Small intestine (tissue), 7 donors: Measurements from ENCODE around the gene ID1. TPM values are rescaled to one million over a fixed set of nuclear protein-coding genes. Genes with fewer than 3 reads are reported as not detected.
"Not testable (repeated sequence)": the region's sequence is repeated elsewhere in the genome, so short reads cannot be mapped to it uniquely, and the experiment has no call there.

ENCODE experiments used
- DNase-seq, 2 donors: peaks; one replicate each; pipeline versions ENCODE4 v3.0.0 to v3.0.0-alpha.2; 2013
- FAIRE-seq: peaks from 2 replicates; lab custom pipeline; 2012; peaks lifted over from hg19 to GRCh38; lab: Jason Lieb, UNC
- H3K27ac ChIP-seq, 3 donors: one replicate each; pipeline ENCODE4 v1.5.1; 2013; ENCODE audit warnings: low read length in 2 of 3, mild to moderate bottlenecking in 2 of 3, control low read depth in 1 of 3, inconsistent platforms in 1 of 3, low read depth in 1 of 3, moderate library complexity in 1 of 3
- H3K27me3 ChIP-seq, 3 donors: one replicate each; pipeline ENCODE4 v1.6.1; 2013; ENCODE audit warnings: low read length in 3 of 3, inconsistent platforms in 1 of 3; ENCODE audit not compliant: control insufficient read depth in 3 of 3, insufficient read depth in 3 of 3
- H3K36me3 ChIP-seq, 3 donors: one replicate each; pipeline ENCODE4 v1.6.1; 2013; ENCODE audit warnings: low read length in 3 of 3, inconsistent platforms in 1 of 3, low read depth in 1 of 3, mild to moderate bottlenecking in 1 of 3, moderate library complexity in 1 of 3; ENCODE audit not compliant: control insufficient read depth in 3 of 3, insufficient read depth in 2 of 3
- H3K4me1 ChIP-seq, 3 donors: one replicate each; pipeline ENCODE4 v1.6.1; 2013; ENCODE audit warnings: low read length in 2 of 3, inconsistent platforms in 1 of 3, low read depth in 1 of 3, mild to moderate bottlenecking in 1 of 3, moderate library complexity in 1 of 3; ENCODE audit not compliant: control insufficient read depth in 3 of 3, insufficient read depth in 2 of 3
- H3K4me3 ChIP-seq, 3 donors: one replicate each; pipeline ENCODE4 v1.5.1; 2013; ENCODE audit warnings: low read length in 3 of 3, control low read depth in 1 of 3, inconsistent platforms in 1 of 3, low read depth in 1 of 3, mild to moderate bottlenecking in 1 of 3, moderate library complexity in 1 of 3
- H3K9me3 ChIP-seq, 2 donors: one replicate each; pipeline ENCODE4 v1.6.1; 2013; ENCODE audit warnings: low read depth in 1 of 2, low read length in 1 of 2; ENCODE audit not compliant: control insufficient read depth in 2 of 2, insufficient read depth in 1 of 2
- WGBS, 3 donors: extraction: QIAGEN DNeasy Blood & Tissue Kit; methylation state at CpG; one replicate each; pipeline ENCODE4 v1.1.7; 2013; 5-methylcytosine and 5-hydroxymethylcytosine counted together
- polyA plus RNA-seq, 4 donors: library from polyadenylated mRNA; stranded (reverse) in 3 of 4; unstranded in 1 of 4; fragments of 200-250 nt in 3 of 4; fragments of 120-200 nt in 1 of 4; gene quantifications; one replicate each; pipeline versions ENCODE4 v1.2.1 to v1.2.3, GENCODE V29; 2013
- donor health status: healthy with polysubstance abuse.
- donor health status: control.
- donor health status: control.
- donor health status: Bipolar disorder and iron deficiency.
- donor health status: healthy.

ID1 gene
- polyA plus RNA-seq, 4 donors = 215 to 335 (median 277) TPM

DNA sequence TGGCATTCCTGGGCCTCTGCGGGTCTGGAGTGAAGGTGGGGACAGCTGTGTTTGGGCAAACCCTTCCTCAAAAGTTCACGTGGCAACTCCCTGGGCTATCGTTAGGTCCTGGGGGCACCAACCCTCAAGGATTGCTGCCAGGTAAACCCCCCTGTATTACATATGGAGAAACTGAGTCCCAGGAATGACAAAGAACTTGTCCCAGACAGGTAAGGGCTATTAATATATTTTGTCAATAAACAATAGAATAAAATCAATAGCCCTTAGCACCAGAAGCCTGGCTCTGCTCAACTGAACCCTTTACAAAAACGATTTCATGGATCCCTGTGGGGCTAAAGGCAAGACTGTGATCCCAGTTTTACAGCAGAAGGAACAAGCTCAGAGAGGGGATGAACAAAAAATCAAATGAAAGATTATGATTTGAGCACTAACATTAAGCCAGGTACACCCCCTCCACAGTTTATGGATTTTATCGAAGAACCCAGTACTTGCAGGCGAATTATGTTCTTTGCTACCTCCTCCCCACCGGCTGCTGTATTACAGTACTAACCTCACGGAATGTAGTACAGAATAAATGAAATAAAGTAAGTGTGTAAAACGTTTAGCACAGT, 2.7 kb downstream of the ID1 start:
- H3K36me3 ChIP-seq = peaks cover 0 to 15% (median 0%) of the 10 kb centered on the region in 3 donors
- H3K27me3 ChIP-seq = no peaks in the 10 kb centered on the region
- FAIRE-seq (no peak), DNase-seq (peak in 1 of 2 donors; percentile 58)
- peaks cover 0 to 61% (median 0%) of the 10 kb centered on the region in 3 donors for H3K4me1 ChIP-seq
- peak overlapping the region in 2 of 3 donors; percentile 92 to 97 for H3K4me3 ChIP-seq
- H3K9me3 ChIP-seq = no peaks in the 10 kb centered on the region
- H3K27ac ChIP-seq = peak overlapping the region; percentile 94 to 98 (median 96)
- 20 to 44% (median 34%) methylated on average over 9 of the region's 9 CpGs for WGBS, 3 donors

DNA sequence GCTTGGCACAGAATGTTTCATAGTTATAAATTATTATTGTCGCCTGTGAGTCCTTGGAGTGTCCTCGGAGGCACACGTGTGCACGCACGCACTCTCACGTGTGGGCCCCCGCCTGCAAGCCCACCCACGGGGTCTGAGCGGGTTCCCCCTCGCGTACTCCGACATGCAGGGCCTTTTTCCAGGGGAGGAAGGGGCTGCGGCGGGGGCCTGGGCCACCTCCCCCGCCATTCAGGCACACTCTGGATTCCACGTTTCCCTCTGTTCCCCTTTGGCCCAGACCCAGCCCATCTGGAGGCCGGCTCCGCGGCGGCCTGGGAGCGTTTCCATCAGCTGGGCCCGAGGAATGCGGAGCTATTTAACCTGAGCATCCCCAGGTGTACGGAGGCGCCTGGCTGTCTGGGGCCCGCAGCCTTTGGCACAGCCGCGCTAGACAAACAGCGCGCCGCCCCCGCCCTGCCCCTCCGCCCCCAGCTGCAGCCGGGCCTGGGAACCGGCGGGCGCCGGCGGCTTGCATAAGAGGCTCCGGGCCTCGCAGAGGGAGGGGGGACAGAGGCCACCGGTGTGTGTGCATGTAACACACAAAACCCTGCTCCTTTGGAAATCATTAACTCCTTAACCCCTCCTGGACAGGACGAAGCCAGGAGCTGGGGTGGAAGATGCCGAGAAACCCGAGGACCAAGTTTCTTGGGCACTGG, 3.3 kb downstream of the ID1 start:
- no peaks in the 10 kb centered on the region for H3K9me3 ChIP-seq
- peak overlapping the region in 2 of 3 donors; percentile 26 to 92 for H3K4me3 ChIP-seq
- DNase-seq (peak; percentile 95 to 98), FAIRE-seq (no peak)
- 3 to 15% (median 11%) methylated on average over 35 to 45 of the region's 45 CpGs for WGBS, 3 donors
- H3K27ac ChIP-seq = peak overlapping the region; percentile 96 to 98 (median 97)
- no peaks in the 10 kb centered on the region for H3K27me3 ChIP-seq
- peaks cover 0 to 55% (median 0%) of the 10 kb centered on the region in 3 donors for H3K4me1 ChIP-seq
- H3K36me3 ChIP-seq = peaks cover 0 to 15% (median 0%) of the 10 kb centered on the region in 3 donors

- not testable (repeated sequence) for H3K9me3 ChIP-seq, H3K4me3 ChIP-seq, FAIRE-seq, H3K36me3 ChIP-seq, H3K27me3 ChIP-seq
- WGBS, 3 donors = 41 to 78% (median 47%) methylated on average over 12 of the region's 12 CpGs
- DNase-seq = peak; percentile 38 to 76
- H3K4me1 ChIP-seq = peaks cover 0 to 49% (median 0%) of the 10 kb centered on the region in 3 donors
- peak overlapping the region; percentile 85 to 97 (median 91) for H3K27ac ChIP-seq
Measured at GRCh38 chr20:31612271-31612640, 7.2 kb downstream of the ID1 start.

GRCh38 chr20:31615416-31615815, 10.3 kb downstream of the ID1 start:
- FAIRE-seq (no peak), DNase-seq (peak; percentile 47 to 83)
- Histone ChIP-seq H3K4me1 (peaks cover 0 to 21% (median 0%) of the 10 kb centered on the region in 3 donors), H3K27ac (no peak overlapping the region), H3K9me3 (no peaks in the 10 kb centered on the region), H3K4me3 (no peak overlapping the region), H3K27me3 (no peaks in the 10 kb centered on the region), H3K36me3 (no peaks in the 10 kb centered on the region)
- WGBS, 3 donors = 39 to 71% (median 57%) methylated on average over 8 of the region's 8 CpGs

DNA sequence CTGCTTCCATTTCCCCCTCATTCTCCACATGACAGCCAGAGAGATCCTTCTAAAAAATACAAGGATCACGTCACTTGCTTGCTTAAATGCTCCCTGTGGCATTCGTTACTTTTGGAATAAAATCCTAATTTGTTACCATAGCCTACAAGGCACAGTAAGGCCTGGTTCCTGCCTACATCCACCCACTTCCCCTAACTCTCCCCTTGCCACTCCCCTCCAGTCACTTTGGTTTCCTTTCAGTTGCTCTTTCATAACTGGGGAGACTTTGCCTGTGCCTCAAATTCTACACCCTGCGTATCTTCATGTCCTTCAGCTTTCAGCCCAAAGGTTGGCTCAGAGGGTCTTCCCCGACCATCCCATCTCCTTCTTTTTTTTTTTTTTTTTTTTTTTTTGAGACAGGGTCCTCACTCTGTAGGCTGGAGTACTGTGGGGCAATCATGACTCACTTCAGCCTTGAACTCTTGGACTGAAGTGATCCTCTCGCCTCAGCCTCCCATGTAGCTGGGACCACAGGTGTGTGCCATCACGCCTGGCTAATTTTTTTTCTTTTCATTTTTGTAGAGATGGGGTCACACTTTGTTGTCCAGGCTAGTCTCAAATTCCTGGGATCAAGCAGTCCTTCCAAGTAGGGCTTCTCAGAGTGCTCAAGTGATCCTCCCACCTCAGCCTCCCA, 12.5 kb downstream of the ID1 start:
- Histone ChIP-seq H3K27ac (no peak overlapping the region), H3K36me3 (no peaks in the 10 kb centered on the region), H3K4me1 (peaks cover 0 to 1% (median 0%) of the 10 kb centered on the region in 3 donors), H3K9me3 (no peaks in the 10 kb centered on the region), H3K4me3 (no peak overlapping the region), H3K27me3 (no peaks in the 10 kb centered on the region)
- WGBS, 3 donors = 70 to 82% (median 76%) methylated on average over 6 of the region's 6 CpGs
- DNase-seq (no peak), FAIRE-seq (no peak)

DNA sequence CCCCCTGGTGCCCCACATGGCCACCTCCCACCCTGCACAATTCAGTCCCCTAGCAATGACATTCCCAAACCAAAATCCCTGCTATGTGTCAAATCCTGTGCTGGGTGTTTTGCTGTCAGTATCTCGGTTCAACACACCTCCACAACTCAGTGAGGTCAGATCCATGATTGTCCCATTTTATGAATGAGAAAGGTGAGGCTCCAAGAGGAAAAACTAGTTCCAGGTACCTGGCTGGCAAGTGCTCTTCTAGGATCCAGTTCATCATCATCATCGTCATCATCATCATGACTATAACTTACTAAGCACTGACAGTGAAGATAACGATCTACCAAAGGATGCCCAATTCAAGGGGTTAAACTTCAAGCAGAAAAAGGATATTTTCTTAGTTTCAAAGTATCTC, 15.2 kb downstream of the ID1 start:
- Histone ChIP-seq H3K27me3 (no peaks in the 10 kb centered on the region), H3K4me1 (no peaks in the 10 kb centered on the region), H3K9me3 (no peaks in the 10 kb centered on the region), H3K4me3 (no peak overlapping the region), H3K36me3 (no peaks in the 10 kb centered on the region), H3K27ac (no peak overlapping the region)
- WGBS, 3 donors = 85 to 90% (median 86%) methylated on average over 3 of the region's 3 CpGs
- DNase-seq = no peak
- no peak for FAIRE-seq

GRCh38 chr20:31623123-31623505, 18.0 kb downstream of the ID1 start:
- H3K9me3 ChIP-seq, H3K4me1 ChIP-seq, H3K27me3 ChIP-seq, H3K27ac ChIP-seq, FAIRE-seq, H3K36me3 ChIP-seq, DNase-seq, H3K4me3 ChIP-seq: not testable (repeated sequence)
- 94 to 96% (median 95%) methylated on average over 6 of the region's 6 CpGs for WGBS, 3 donors

GRCh38 chr20:31626534-31626933, 21.4 kb downstream of the ID1 start:
- H3K36me3 ChIP-seq, DNase-seq, H3K4me3 ChIP-seq, FAIRE-seq, H3K4me1 ChIP-seq, H3K27me3 ChIP-seq, H3K9me3 ChIP-seq, H3K27ac ChIP-seq: not testable (repeated sequence)
- WGBS, 3 donors = 86 to 88% (median 87%) methylated on average over 8 of the region's 8 CpGs
